H9 (cell line): Measurements from ENCODE around the gene MED13L. TPM values are rescaled to one million over a fixed set of nuclear protein-coding genes. Genes with fewer than 3 reads are reported as not detected.

Experiments used
- DNase-seq: peaks from one replicate; pipeline ENCODE4 v3.0.0-alpha.2; 2017
- H2AFZ ChIP-seq: one replicate; pipeline ENCODE4 v1.6.1; 2013; ENCODE audit warnings: mild to moderate bottlenecking, low read length, control low read depth, moderate library complexity
- H2AK5ac ChIP-seq: 2 replicates; pipeline ENCODE4 v1.6.1; 2013; ENCODE audit warnings: low read length, control low read depth, mixed read lengths; ENCODE audit not compliant: insufficient read length
- H2BK120ac ChIP-seq: one replicate; pipeline ENCODE4 v1.6.1; 2013; ENCODE audit warnings: low read depth, mild to moderate bottlenecking, low read length, control low read depth, inconsistent platforms; ENCODE audit not compliant: poor library complexity, severe bottlenecking
- H2BK12ac ChIP-seq: 2 replicates; pipeline ENCODE4 v1.6.1; 2013; ENCODE audit warnings: low read length, control low read depth, mixed read lengths, low read depth; ENCODE audit not compliant: insufficient read length
- H2BK15ac ChIP-seq: 2 replicates; pipeline ENCODE4 v1.6.1; 2013; ENCODE audit warnings: low read depth, low read length, control low read depth
- H2BK20ac ChIP-seq: one replicate; pipeline ENCODE4 v1.6.1; 2013; ENCODE audit warnings: low read depth, mild to moderate bottlenecking, low read length, control low read depth, inconsistent platforms; ENCODE audit not compliant: poor library complexity, severe bottlenecking
- H2BK5ac ChIP-seq: 2 replicates; pipeline ENCODE4 v1.6.1; 2013; ENCODE audit warnings: low read length, control low read depth, mixed read lengths; ENCODE audit not compliant: insufficient read length
- H3K14ac ChIP-seq: 2 replicates; pipeline ENCODE4 v1.6.1; 2013; ENCODE audit warnings: low read length, control low read depth; ENCODE audit not compliant: insufficient read depth
- H3K18ac ChIP-seq: 2 replicates; pipeline ENCODE4 v1.6.1; 2013; ENCODE audit warnings: low read depth, mild to moderate bottlenecking, mixed read lengths, low read length, control low read depth; ENCODE audit not compliant: insufficient read length
- H3K23ac ChIP-seq: 2 replicates; pipeline ENCODE4 v1.6.1; 2013; ENCODE audit warnings: low read length, control low read depth, mixed read lengths, low read depth; ENCODE audit not compliant: insufficient read length
- H3K23me2 ChIP-seq: 2 replicates; pipeline ENCODE4 v1.6.1; 2013; ENCODE audit warnings: low read depth, mild to moderate bottlenecking, mixed read lengths, low read length, control low read depth; ENCODE audit not compliant: insufficient read length, poor library complexity, severe bottlenecking
- H3K27ac ChIP-seq: 2 replicates; pipeline ENCODE4 v1.5.1; 2013; ENCODE audit warnings: low read length, control low read depth, mixed read lengths, low read depth; ENCODE audit not compliant: insufficient read length
- H3K27me3 ChIP-seq: 2 replicates; pipeline ENCODE4 v1.6.1; 2013; ENCODE audit warnings: low read length, control low read depth, inconsistent platforms; ENCODE audit not compliant: insufficient read depth
- H3K4ac ChIP-seq: 2 replicates; pipeline ENCODE4 v1.6.1; 2013; ENCODE audit warnings: low read depth, mild to moderate bottlenecking, control low read depth, inconsistent platforms, low read length, moderate library complexity
- H3K4me1 ChIP-seq: 2 replicates; pipeline ENCODE4 v1.6.1; 2013; ENCODE audit warnings: low read length, control low read depth, inconsistent platforms; ENCODE audit not compliant: insufficient read depth
- H3K4me2 ChIP-seq: 2 replicates; pipeline ENCODE4 v1.6.1; 2013; ENCODE audit warnings: low read length, control low read depth, mixed read lengths; ENCODE audit not compliant: insufficient read length, insufficient read depth
- H3K56ac ChIP-seq: 2 replicates; pipeline ENCODE4 v1.6.1; 2013; ENCODE audit warnings: low read depth, mild to moderate bottlenecking, mixed read lengths, low read length, control low read depth; ENCODE audit not compliant: insufficient read length
- H3K79me1 ChIP-seq: 2 replicates; pipeline ENCODE4 v1.6.1; 2013; ENCODE audit warnings: low read depth, mild to moderate bottlenecking, moderate library complexity, low read length, control low read depth, inconsistent platforms; ENCODE audit not compliant: insufficient read depth, poor library complexity, severe bottlenecking
- H3K79me2 ChIP-seq: 2 replicates; pipeline ENCODE4 v1.6.1; 2013; ENCODE audit warnings: low read length, control low read depth, inconsistent platforms; ENCODE audit not compliant: insufficient read depth
- H3K9ac ChIP-seq: 2 replicates; pipeline ENCODE4 v1.6.1; 2013; ENCODE audit warnings: low read length, control low read depth, mixed read lengths; ENCODE audit not compliant: insufficient read length; ENCODE audit errors: extremely low read depth
- H3K9me3 ChIP-seq: one replicate; pipeline ENCODE4 v1.6.1; 2013; ENCODE audit warnings: low read depth, low read length, inconsistent platforms; ENCODE audit not compliant: control insufficient read depth
- H3T11ph ChIP-seq: one replicate; pipeline ENCODE4 v1.6.1; 2013; ENCODE audit warnings: mild to moderate bottlenecking, low read length, control low read depth, inconsistent platforms
- H4K20me1 ChIP-seq: one replicate; pipeline ENCODE4 v1.6.1; 2013; ENCODE audit not compliant: control insufficient read depth, insufficient read length, insufficient read depth
- H4K5ac ChIP-seq: 2 replicates; pipeline ENCODE4 v1.6.1; 2013; ENCODE audit warnings: low read depth, mild to moderate bottlenecking, mixed read lengths, low read length, control low read depth; ENCODE audit not compliant: insufficient read length
- H4K8ac ChIP-seq: replicated peaks from 2 replicates; pipeline ENCODE4 v1.6.1; 2013; ENCODE audit warnings: low read length, control low read depth, mixed read lengths, low read depth; ENCODE audit not compliant: insufficient read length
- H4K91ac ChIP-seq: 2 replicates; pipeline ENCODE4 v1.6.1; 2013; ENCODE audit warnings: low read depth, mild to moderate bottlenecking, moderate library complexity, mixed read lengths, low read length, control low read depth; ENCODE audit not compliant: insufficient read length
- H3K27ac Mint-ChIP-seq, 3 experiments: 2 replicates in 2 of 3; 3 replicates in 1 of 3; pipeline ENCODE4 v1.8.0; 2020 to 2021; ENCODE audit warnings: mixed read lengths in 3 of 3, mild to moderate bottlenecking in 1 of 3, moderate library complexity in 1 of 3
- H3K27me3 Mint-ChIP-seq: 2 replicates; pipeline ENCODE4 v1.8.0; 2021; ENCODE audit warnings: low read depth, mild to moderate bottlenecking, moderate library complexity, mixed read lengths
- H3K36me3 Mint-ChIP-seq, 3 experiments: 2 replicates in 2 of 3; 3 replicates in 1 of 3; pipeline ENCODE4 v1.8.0; 2020 to 2021; ENCODE audit warnings: low read depth in 3 of 3, mixed read lengths in 3 of 3; ENCODE audit not compliant: insufficient read depth in 1 of 3
- H3K4me1 Mint-ChIP-seq, 2 experiments: 2 replicates each; pipeline ENCODE4 v1.8.0; 2020; ENCODE audit warnings: mixed read lengths in 2 of 2
- H3K4me3 Mint-ChIP-seq, 2 experiments: 2 replicates in 1 of 2; 3 replicates in 1 of 2; pipeline ENCODE4 v1.8.0; 2020 to 2021; ENCODE audit warnings: mild to moderate bottlenecking in 2 of 2, mixed read lengths in 2 of 2, moderate library complexity in 1 of 2
- H3K9me3 Mint-ChIP-seq, 2 experiments: 2 replicates in 1 of 2; 3 replicates in 1 of 2; pipeline ENCODE4 v1.8.0; 2020; ENCODE audit warnings: mild to moderate bottlenecking in 2 of 2, mixed read lengths in 2 of 2, moderate library complexity in 1 of 2
- CTCF ChIP-seq: fragments of 200-600 bp; sonication (generic); conservative IDR thresholded peaks from 3 replicates; pipeline ENCODE4 v1.8.0; 2021; ENCODE audit warnings: antibody characterized with exemption, mild to moderate bottlenecking
- WGBS: extraction: QIAGEN DNeasy Blood & Tissue Kit; methylation state at CpG from one replicate; pipeline ENCODE4 v1.1.7; 2013; ENCODE audit warnings: missing lambda C conversion rate, low lambda C conversion rate, mixed read lengths; ENCODE audit not compliant: insufficient read length; ENCODE audit errors: extremely low coverage; 5-methylcytosine and 5-hydroxymethylcytosine counted together
- total RNA-seq: library from RNA; stranded (reverse); gene quantifications from 2 replicates; pipeline ENCODE4 v1.2.1, GENCODE V29; 2021

Gene MED13L
- total RNA-seq, 1 experiment from 2014 or later, result 52.4 TPM

- no peak overlapping the region for H3K27ac Mint-ChIP-seq
- no peaks in the 10 kb centered on the region for H3K79me1 ChIP-seq
- no peak overlapping the region for H3K18ac ChIP-seq
- no peaks in the 10 kb centered on the region for H3K27me3 ChIP-seq
- H3K9me3 Mint-ChIP-seq, result peaks cover 0 to 4% of the 10 kb centered on the region in 2 experiments; a peak in 3 of 5 replicates
- H3K4me2 ChIP-seq, result no peak overlapping the region
- no peak for DNase-seq
- H2AFZ ChIP-seq, result no peak overlapping the region
- no peak overlapping the region for H3K4ac ChIP-seq
- no peak overlapping the region for H3T11ph ChIP-seq
- no peak overlapping the region for H2BK12ac ChIP-seq
- no peaks in the 10 kb centered on the region for H3K23me2 ChIP-seq
- H3K79me2 ChIP-seq, result no peaks in the 10 kb centered on the region
- no CpG with 5 or more reads among the region's 4 CpGs for WGBS
- no peak overlapping the region for H3K27ac ChIP-seq
- no peak overlapping the region for H2AK5ac ChIP-seq
- no peak overlapping the region for H2BK5ac ChIP-seq
- no peak overlapping the region for H3K23ac ChIP-seq
- H3K4me1 Mint-ChIP-seq, result peaks cover 18 to 24% of the 10 kb centered on the region in 2 experiments
- no peak overlapping the region for H3K56ac ChIP-seq
- peaks cover 3% of the 10 kb centered on the region; the same call in 1 of the 2 replicates for H3K4me1 ChIP-seq
- no peak overlapping the region for H2BK20ac ChIP-seq
- H3K36me3 Mint-ChIP-seq, result no peaks in the 10 kb centered on the region
- no peak overlapping the region for H4K91ac ChIP-seq
- no peaks in the 10 kb centered on the region for H3K9me3 ChIP-seq
- no peak overlapping the region for H2BK15ac ChIP-seq
- H3K9ac ChIP-seq, result no peak overlapping the region
- no peaks in the 10 kb centered on the region; the same call in 1 of the 2 replicates for H3K27me3 Mint-ChIP-seq
- H3K14ac ChIP-seq, result no peak overlapping the region
- no peak overlapping the region for H2BK120ac ChIP-seq
- H4K20me1 ChIP-seq, result no peaks in the 10 kb centered on the region
- no peak for TF ChIP-seq CTCF
- no peak overlapping the region for H4K8ac ChIP-seq
- no peak overlapping the region for H3K4me3 Mint-ChIP-seq
- H4K5ac ChIP-seq, result no peak overlapping the region
These were observed 16.4 kb upstream of the MED13L start for GRCh38 chr12:116293687-116294453.
